BE2C (cell line): ENCODE measurements around the gene TBC1D16.

ENCODE experiments used
- DNase-seq: peaks from one replicate; pipeline ENCODE4 v3.0.0-alpha.2; 2020
- H3K27me3 ChIP-seq: fragments of 250-450 bp; sonication (Bioruptor Pico); 2 replicates; pipeline ENCODE4 v1.5.1; 2020; ENCODE audit warnings: mild to moderate bottlenecking
- H3K36me3 ChIP-seq: fragments of 250-450 bp; sonication (Bioruptor Pico); 2 replicates; pipeline ENCODE4 v1.5.1; 2020; ENCODE audit warnings: mild to moderate bottlenecking
- H3K4me1 ChIP-seq: fragments of 250-450 bp; sonication (Bioruptor Pico); 2 replicates; pipeline ENCODE4 v1.5.1; 2020
- H3K4me3 ChIP-seq: 2 replicates; pipeline ENCODE4 v1.5.1; 2011; ENCODE audit warnings: low read depth, low read length
- H3K9me3 ChIP-seq: fragments of 250-450 bp; sonication (Bioruptor Pico); 2 replicates; pipeline ENCODE4 v1.5.1; 2020
- TF ChIP-seq, protein P1 (sequence below): IDR thresholded peaks from 2 replicates; pipeline ENCODE4 v1.5.1; 2012; ENCODE audit warnings: mild to moderate bottlenecking, low read depth, low read length

The TBC1D16 gene

DNA sequence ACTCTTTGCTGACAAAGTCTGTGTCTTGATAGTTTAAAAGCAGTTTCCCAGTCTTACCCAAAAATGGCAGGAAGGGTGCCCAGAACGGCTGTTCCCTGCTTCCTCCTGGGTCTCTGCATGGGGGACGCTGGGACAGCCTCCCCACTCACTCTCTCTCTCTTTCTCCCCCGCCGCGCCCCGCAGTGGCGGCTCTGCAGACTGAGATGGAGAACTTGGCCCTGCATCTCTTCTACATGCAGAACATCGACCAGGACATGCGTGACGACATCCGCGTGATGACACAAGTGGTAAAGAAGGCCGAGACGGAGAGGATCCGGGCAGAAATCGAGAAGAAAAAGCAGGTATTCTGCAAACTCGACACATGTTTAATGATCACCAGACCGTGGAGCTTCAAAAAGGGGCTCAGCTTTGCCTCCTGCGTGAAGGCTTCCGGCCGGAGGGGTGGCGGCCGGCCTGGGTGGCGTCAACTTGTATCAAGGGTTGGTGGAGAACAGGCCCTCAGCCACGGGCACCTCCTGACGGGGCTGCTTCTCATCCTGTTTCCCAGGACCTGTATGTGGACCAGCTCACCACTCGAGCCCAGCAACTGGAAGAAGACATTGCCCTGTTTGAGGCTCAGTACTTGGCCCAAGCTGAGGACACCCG, 22.8 kb upstream of the TBC1D16 start:
- H3K9me3 ChIP-seq, result no peaks in the 10 kb centered on the region
- H3K4me1 ChIP-seq, result no peaks in the 10 kb centered on the region
- H3K4me3 ChIP-seq, result no peak overlapping the region
- DNase-seq, result no peak
- no peaks in the 10 kb centered on the region for H3K36me3 ChIP-seq
- TF ChIP-seq, protein P1, sequence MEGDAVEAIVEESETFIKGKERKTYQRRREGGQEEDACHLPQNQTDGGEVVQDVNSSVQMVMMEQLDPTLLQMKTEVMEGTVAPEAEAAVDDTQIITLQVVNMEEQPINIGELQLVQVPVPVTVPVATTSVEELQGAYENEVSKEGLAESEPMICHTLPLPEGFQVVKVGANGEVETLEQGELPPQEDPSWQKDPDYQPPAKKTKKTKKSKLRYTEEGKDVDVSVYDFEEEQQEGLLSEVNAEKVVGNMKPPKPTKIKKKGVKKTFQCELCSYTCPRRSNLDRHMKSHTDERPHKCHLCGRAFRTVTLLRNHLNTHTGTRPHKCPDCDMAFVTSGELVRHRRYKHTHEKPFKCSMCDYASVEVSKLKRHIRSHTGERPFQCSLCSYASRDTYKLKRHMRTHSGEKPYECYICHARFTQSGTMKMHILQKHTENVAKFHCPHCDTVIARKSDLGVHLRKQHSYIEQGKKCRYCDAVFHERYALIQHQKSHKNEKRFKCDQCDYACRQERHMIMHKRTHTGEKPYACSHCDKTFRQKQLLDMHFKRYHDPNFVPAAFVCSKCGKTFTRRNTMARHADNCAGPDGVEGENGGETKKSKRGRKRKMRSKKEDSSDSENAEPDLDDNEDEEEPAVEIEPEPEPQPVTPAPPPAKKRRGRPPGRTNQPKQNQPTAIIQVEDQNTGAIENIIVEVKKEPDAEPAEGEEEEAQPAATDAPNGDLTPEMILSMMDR, result no peak
- no peaks in the 10 kb centered on the region for H3K27me3 ChIP-seq

DNA sequence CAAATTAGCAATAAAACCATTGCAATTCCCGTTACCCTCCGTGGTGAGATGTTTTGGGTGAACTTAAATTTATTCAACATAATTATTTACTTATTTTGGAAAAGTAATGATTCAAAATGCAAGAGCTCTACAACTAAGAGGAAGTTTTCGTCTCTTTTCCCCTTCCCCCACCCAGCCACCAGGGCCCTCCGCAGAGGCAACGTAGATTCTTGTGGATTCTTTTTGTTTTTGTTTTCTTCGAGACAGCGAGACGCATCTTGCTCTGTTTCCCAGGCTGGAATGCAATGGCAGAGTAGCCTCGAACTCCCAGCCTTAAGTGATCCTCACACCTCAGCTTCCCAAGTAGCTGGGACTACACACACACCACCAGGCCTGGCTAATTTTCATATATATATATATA, 19.9 kb upstream of the TBC1D16 start:
- no peak for DNase-seq
- H3K36me3 ChIP-seq, result no peaks in the 10 kb centered on the region
- no peak overlapping the region for H3K4me3 ChIP-seq
- no peaks in the 10 kb centered on the region for H3K4me1 ChIP-seq
- no peaks in the 10 kb centered on the region for H3K27me3 ChIP-seq
- TF ChIP-seq, protein P1, result no peak
- no peaks in the 10 kb centered on the region for H3K9me3 ChIP-seq

DNA sequence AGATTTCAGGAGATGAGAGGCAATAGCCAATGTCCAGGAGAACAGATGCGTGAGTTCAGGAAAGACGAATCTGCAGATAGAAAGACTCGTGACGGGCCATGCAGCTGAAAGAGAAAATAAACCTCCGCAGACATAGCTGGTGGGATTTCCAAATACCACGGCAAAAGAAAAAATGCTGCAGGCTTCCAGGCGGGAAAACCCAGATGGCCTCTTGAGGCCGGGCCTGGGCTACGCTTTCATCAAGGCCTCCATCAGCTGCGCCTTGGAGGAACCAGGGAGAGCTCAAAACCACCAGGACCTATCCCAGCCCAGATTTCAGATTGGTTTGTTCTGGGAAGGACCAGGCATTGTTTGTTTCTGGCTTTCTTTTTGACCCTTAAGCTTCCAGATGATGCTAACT, 17.4 kb upstream of the TBC1D16 start:
- Histone ChIP-seq H3K36me3 (no peaks in the 10 kb centered on the region), H3K27me3 (no peaks in the 10 kb centered on the region), H3K4me1 (no peaks in the 10 kb centered on the region), H3K4me3 (no peak overlapping the region), H3K9me3 (no peaks in the 10 kb centered on the region)
- TF ChIP-seq, protein P1, result no peak
- DNase-seq, result no peak

DNA sequence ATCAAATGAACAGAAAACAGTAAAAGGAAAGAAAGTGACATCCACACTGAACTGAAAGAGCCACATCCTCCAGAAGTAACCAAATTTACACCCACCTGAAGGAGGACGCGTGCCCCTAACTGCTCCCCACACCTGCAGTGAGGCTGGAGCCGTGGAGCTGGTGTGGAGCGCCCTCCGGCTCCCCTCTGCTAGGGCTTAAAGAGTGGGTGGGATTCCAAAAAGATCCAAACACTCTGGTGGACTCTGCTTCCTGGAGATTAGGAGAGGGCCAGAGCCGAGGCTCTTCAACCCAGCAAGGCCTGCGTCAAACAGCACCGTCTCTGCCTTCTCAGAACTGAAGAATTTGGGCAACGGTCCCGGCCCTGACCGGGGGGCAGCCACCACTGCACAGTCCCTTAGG, 16.0 kb upstream of the TBC1D16 start:
- no peak for DNase-seq
- no peaks in the 10 kb centered on the region for H3K36me3 ChIP-seq
- H3K4me1 ChIP-seq, result 0 out of 2 replicates have a peak, but pooled peaks cover 3% of the 10 kb centered on the region
- no peak overlapping the region for H3K4me3 ChIP-seq
- TF ChIP-seq, protein P1, result no peak
- no peaks in the 10 kb centered on the region for H3K9me3 ChIP-seq
- no peaks in the 10 kb centered on the region for H3K27me3 ChIP-seq

DNA sequence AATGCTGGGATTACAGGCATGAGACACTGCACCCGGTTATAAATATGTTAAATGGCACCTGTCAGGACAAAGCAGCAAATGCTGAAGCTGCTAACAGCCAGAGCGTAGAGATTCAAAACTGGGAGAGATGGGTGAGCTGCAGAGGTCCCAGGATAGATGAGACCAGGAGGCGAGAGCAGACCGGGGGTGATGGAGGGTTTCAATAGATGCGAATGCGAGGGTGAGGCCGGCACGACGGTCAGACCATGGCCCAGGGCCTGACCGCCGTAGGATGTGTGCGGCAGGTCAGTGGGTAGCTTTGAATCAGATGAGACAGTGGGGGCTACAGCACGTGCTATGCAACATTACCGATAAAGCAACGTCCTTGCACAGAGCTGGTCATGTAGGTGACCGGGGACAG, 15.0 kb upstream of the TBC1D16 start:
- TF ChIP-seq, protein P1, result no peak
- 0 out of 2 replicates have a peak, but pooled peaks cover 3% of the 10 kb centered on the region for H3K4me1 ChIP-seq
- DNase-seq, result no peak
- H3K9me3 ChIP-seq, result no peaks in the 10 kb centered on the region
- no peak overlapping the region for H3K4me3 ChIP-seq
- no peaks in the 10 kb centered on the region for H3K36me3 ChIP-seq
- no peaks in the 10 kb centered on the region for H3K27me3 ChIP-seq

DNA sequence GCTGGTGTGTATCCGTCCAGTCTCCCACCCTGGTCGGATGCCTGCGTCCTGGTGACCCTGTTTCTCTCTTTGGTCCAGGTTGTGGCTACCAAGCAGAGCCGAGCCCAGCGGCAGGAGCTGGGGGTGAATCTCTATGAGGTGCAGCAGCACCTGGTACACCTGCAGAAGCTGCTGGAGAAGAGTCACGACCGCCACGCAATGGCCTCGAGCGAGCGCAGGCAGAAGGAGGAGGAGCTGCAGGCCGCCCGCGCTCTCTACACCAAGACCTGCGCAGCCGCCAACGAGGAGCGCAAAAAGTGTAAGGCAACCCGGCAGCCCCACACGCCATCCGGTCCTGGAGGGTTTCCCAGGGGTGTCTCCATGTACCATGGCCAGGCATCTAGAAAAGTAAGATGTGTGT, 14.3 kb upstream of the TBC1D16 start:
- TF ChIP-seq, protein P1, result no peak
- 0 out of 2 replicates have a peak, but pooled peaks cover 3% of the 10 kb centered on the region for H3K4me1 ChIP-seq
- DNase-seq, result no peak
- H3K9me3 ChIP-seq, result no peaks in the 10 kb centered on the region
- H3K27me3 ChIP-seq, result no peaks in the 10 kb centered on the region
- no peaks in the 10 kb centered on the region for H3K36me3 ChIP-seq
- H3K4me3 ChIP-seq, result no peak overlapping the region
